Activated T-helper 1 cell treated with anti-CD3 and anti-CD28 coated beads, Interleukin-2, amount 50 U/mL, for 16 hours (primary cell): ENCODE measurements around the gene ATP5PO.
"Not testable (repeated sequence)": the region's sequence is repeated elsewhere in the genome, so short reads cannot be mapped to it uniquely, and the experiment has no call there.

Source experiments
- DNase-seq, 2 donors: peaks; one replicate each; pipeline ENCODE4 v3.0.0-alpha.2; 2020; ENCODE audit warnings: low read depth in 1 of 2, low spot score in 1 of 2

The ATP5PO gene

GRCh38 chr21:33940881-33941245 is 25.3 kb upstream of the ATP5PO start:
- DNase-seq: no peak

- DNase-seq: no peak
Measured at GRCh38 chr21:33940164-33940880, 24.7 kb upstream of the ATP5PO start.

- no peak for DNase-seq
Measured at GRCh38 chr21:33939226-33939625, 23.6 kb upstream of the ATP5PO start.

- no peak for DNase-seq
Measured at GRCh38 chr21:33938381-33938780, 22.8 kb upstream of the ATP5PO start.

GRCh38 chr21:33937931-33938339 is 22.3 kb upstream of the ATP5PO start:
- DNase-seq: no peak

GRCh38 chr21:33937146-33937545 is 21.5 kb upstream of the ATP5PO start:
- no peak for DNase-seq

GRCh38 chr21:33936301-33937038 is 20.9 kb upstream of the ATP5PO start:
- DNase-seq: no peak

- no peak for DNase-seq
Measured at GRCh38 chr21:33932731-33933130, 17.1 kb upstream of the ATP5PO start.

GRCh38 chr21:33931799-33932390 is 16.3 kb upstream of the ATP5PO start:
- DNase-seq: no peak

- peak in 1 of 2 donors; percentile 54 for DNase-seq
Measured at GRCh38 chr21:33931052-33931798, 15.6 kb upstream of the ATP5PO start.

- not testable (repeated sequence) for DNase-seq
Measured at GRCh38 chr21:33926248-33926647, 10.6 kb upstream of the ATP5PO start.

- DNase-seq: no peak
Measured at GRCh38 chr21:33924766-33925100, 9.1 kb upstream of the ATP5PO start.

- DNase-seq: peak; percentile 76 to 95
Measured at GRCh38 chr21:33924079-33924765, 8.6 kb upstream of the ATP5PO start.

- no peak for DNase-seq
Measured at GRCh38 chr21:33917421-33917820, 1.8 kb upstream of the ATP5PO start.

- DNase-seq: no peak
Measured at GRCh38 chr21:33916200-33916567, 580 bp upstream of the ATP5PO start.

GRCh38 chr21:33914188-33914587 is 1.4 kb downstream of the ATP5PO start:
- no peak for DNase-seq

- no peak for DNase-seq
Measured at GRCh38 chr21:33909756-33910155, 5.8 kb downstream of the ATP5PO start.

GRCh38 chr21:33908760-33909159 is 6.8 kb downstream of the ATP5PO start:
- no peak for DNase-seq

GRCh38 chr21:33904041-33904440 is 11.6 kb downstream of the ATP5PO start:
- no peak for DNase-seq

- DNase-seq: no peak
Measured at GRCh38 chr21:33902349-33902748, 13.3 kb downstream of the ATP5PO start.
